ENCODE results near the gene SLC4A2.

The SLC4A2 gene

GRCh38 chr7:151081170-151082101 is 22.0 kb downstream of the SLC4A2 start:
- DNase-seq (ENCODE audit: low spot score), result no peak

- no peak for DNase-seq (ENCODE audit: low spot score)
These were observed 23.0 kb downstream of the SLC4A2 start for GRCh38 chr7:151082141-151083070.

GRCh38 chr7:151083071-151083823 is 23.9 kb downstream of the SLC4A2 start, which contains the start of gene TMUB1:
Gene TMUB1, minus strand, starts transcription at chr7:151083493. Its CDS starts 930 bp downstream, at chr7:151082563.
- peak; percentile 62 for DNase-seq (ENCODE audit: low spot score)

GRCh38 chr7:151083824-151084160 is 24.4 kb downstream of the SLC4A2 start:
- no peak for DNase-seq (ENCODE audit: low spot score)

- no peak for DNase-seq (ENCODE audit: low spot score)
These were observed 25.9 kb downstream of the SLC4A2 start for GRCh38 chr7:151085329-151085690.

- DNase-seq (ENCODE audit: low spot score), result peak; percentile 26
These were observed 26.6 kb downstream of the SLC4A2 start, which contains the start of gene AGAP3 for GRCh38 chr7:151085691-151086620. Gene AGAP3, plus strand, starts transcription at chr7:151086475. Its CDS starts 267 bp downstream, at chr7:151086742.

- no peak for DNase-seq (ENCODE audit: low spot score)
These were observed 27.4 kb downstream of the SLC4A2 start for GRCh38 chr7:151086802-151087244.

GRCh38 chr7:151087245-151088018 is 28.0 kb downstream of the SLC4A2 start:
- DNase-seq (ENCODE audit: low spot score), result no peak

GRCh38 chr7:151088019-151088855 is 28.8 kb downstream of the SLC4A2 start:
- DNase-seq (ENCODE audit: low spot score), result no peak

- DNase-seq (ENCODE audit: low spot score), result peak; percentile 24
These were observed 29.7 kb downstream of the SLC4A2 start for GRCh38 chr7:151088856-151089699.

- no peak for DNase-seq (ENCODE audit: low spot score)
These were observed 30.7 kb downstream of the SLC4A2 start for GRCh38 chr7:151089893-151090730.

- DNase-seq (ENCODE audit: low spot score), result no peak
These were observed 31.6 kb downstream of the SLC4A2 start for GRCh38 chr7:151091003-151091402.

GRCh38 chr7:151091431-151091830 is 32.0 kb downstream of the SLC4A2 start:
- no peak for DNase-seq (ENCODE audit: low spot score)

- no peak for DNase-seq (ENCODE audit: low spot score)
These were observed 32.6 kb downstream of the SLC4A2 start for GRCh38 chr7:151091988-151092387.

- no peak for DNase-seq (ENCODE audit: low spot score)
These were observed 34.4 kb downstream of the SLC4A2 start for GRCh38 chr7:151093748-151094147.

- DNase-seq (ENCODE audit: low spot score), result no peak
These were observed 35.3 kb downstream of the SLC4A2 start for GRCh38 chr7:151094675-151095074.
